TTC549 (cell line): ENCODE measurements around the gene EMILIN1.
A peak's percentile ranks its signal among the peaks of the same experiment; 100 is the strongest.

ENCODE experiments used
- FAIRE-seq: peaks from 2 replicates; lab custom pipeline; 2012; peaks lifted over from hg19 to GRCh38; lab: Jason Lieb, UNC

EMILIN1 gene

GRCh38 chr2:27123302-27124150 is 45.1 kb downstream of the EMILIN1 start, which contains the start of gene ABHD1:
Gene ABHD1 (plus strand): TSS chr2:27123815. CDS start chr2:27123949, 134 bp downstream.
- no peak for FAIRE-seq

GRCh38 chr2:27125104-27125503 is 46.7 kb downstream of the EMILIN1 start:
- FAIRE-seq, result no peak

- no peak for FAIRE-seq
These were observed 47.9 kb downstream of the EMILIN1 start for GRCh38 chr2:27126252-27126710.

GRCh38 chr2:27127883-27128667 is 49.7 kb downstream of the EMILIN1 start:
- no peak for FAIRE-seq

GRCh38 chr2:27128668-27129571 is 50.5 kb downstream of the EMILIN1 start:
- no peak for FAIRE-seq

- FAIRE-seq, result no peak
These were observed 52.0 kb downstream of the EMILIN1 start for GRCh38 chr2:27130396-27130795.

- FAIRE-seq, result no peak
These were observed 53.0 kb downstream of the EMILIN1 start for GRCh38 chr2:27131429-27131828.

GRCh38 chr2:27133195-27133875 is 54.9 kb downstream of the EMILIN1 start:
- FAIRE-seq, result no peak

- peak; percentile 34 for FAIRE-seq
These were observed 55.7 kb downstream of the EMILIN1 start, which contains the start of gene PREB for GRCh38 chr2:27133905-27134780. Gene PREB (minus strand): TSS chr2:27134636. CDS start chr2:27134421, 215 bp downstream.

GRCh38 chr2:27134781-27135477 is 56.5 kb downstream of the EMILIN1 start:
- FAIRE-seq, result no peak

DNA sequence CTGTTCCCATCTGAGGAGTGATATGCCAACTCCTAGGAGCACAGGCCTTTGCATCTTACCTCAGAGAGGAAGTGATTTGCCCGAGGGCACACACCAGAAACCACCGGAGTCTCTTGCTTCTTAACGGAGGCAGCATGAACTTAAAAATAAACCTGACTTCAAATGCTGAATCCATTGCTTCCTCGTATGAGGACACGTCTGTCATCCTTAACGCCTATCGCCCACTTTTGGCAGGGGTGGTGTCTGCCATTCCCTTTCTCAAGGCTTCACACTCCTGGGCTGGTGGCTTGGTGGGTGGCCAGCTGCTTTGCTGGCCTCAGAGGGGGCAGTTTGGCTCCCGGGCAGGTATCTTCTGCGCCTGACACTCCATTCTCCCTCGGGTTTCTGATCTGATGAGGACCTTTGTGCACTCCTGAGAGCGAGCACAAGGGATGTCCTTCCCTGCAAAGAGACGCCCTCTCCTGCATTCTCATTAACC is 57.1 kb downstream of the EMILIN1 start:
- FAIRE-seq, result no peak
